ENCODE data around the gene AKR1C1. TPM values are rescaled to one million over a fixed set of nuclear protein-coding genes. Genes with fewer than 3 reads are reported as not detected.

AKR1C1 gene
- total and polyA plus RNA-seq, 2 of the 4 experiments (the other 2 are of a cell fraction), result 5.0 to 5.4 TPM

GRCh38 chr10:4926400-4926799 lies 36.8 kb upstream of the AKR1C1 start:
- H4K20me1 ChIP-seq (ENCODE audit: insufficient read depth, low read length), result no peaks in the 10 kb centered on the region
- H2AK5ac ChIP-seq (ENCODE audit: low read depth, low read length), result no peak overlapping the region
- no peak overlapping the region for H3K56ac ChIP-seq (ENCODE audit: extremely low read depth, insufficient read depth, low read length)
- intact Hi-C loops (cut with micrococcal nuclease), result no loop called here
- DNase-seq (no peak), ATAC-seq (ENCODE audit: low read depth) (no peak)
- ChIA-PET POLR2A (ENCODE audit: unreplicated experiment) (no interaction called here), CTCF (no interaction called here)
- TF ChIP-seq RAD21 (IDR thresholded peaks at IDR 0.05; ENCODE audit: low read length), result no peak
- TF ChIP-seq, protein P1, sequence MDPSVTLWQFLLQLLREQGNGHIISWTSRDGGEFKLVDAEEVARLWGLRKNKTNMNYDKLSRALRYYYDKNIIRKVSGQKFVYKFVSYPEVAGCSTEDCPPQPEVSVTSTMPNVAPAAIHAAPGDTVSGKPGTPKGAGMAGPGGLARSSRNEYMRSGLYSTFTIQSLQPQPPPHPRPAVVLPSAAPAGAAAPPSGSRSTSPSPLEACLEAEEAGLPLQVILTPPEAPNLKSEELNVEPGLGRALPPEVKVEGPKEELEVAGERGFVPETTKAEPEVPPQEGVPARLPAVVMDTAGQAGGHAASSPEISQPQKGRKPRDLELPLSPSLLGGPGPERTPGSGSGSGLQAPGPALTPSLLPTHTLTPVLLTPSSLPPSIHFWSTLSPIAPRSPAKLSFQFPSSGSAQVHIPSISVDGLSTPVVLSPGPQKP (IDR thresholded peaks at IDR 0.05; ENCODE audit: borderline replicate concordance, low read depth, low read length), result no peak
- no peak for TF ChIP-seq FOS (IDR thresholded peaks at IDR 0.05; ENCODE audit: low read depth, low read length)
- no peak for TF ChIP-seq SMC3 (IDR thresholded peaks at IDR 0.05; ENCODE audit: low read depth, low read length)
- no peak for TF ChIP-seq MXI1 (IDR thresholded peaks at IDR 0.05; ENCODE audit: borderline replicate concordance, low read depth, low read length)
- no peak for TF ChIP-seq MAFK (IDR thresholded peaks at IDR 0.05; ENCODE audit: low read depth, low read length)
- no peaks in the 10 kb centered on the region for H3K27me3 ChIP-seq (ENCODE audit: control insufficient read depth, insufficient read depth, low read length)
- H2AFZ ChIP-seq (replicated peaks; ENCODE audit: low read length, poor library complexity), result no peak overlapping the region
- no peak overlapping the region for H3K4me3 ChIP-seq (ENCODE audit: insufficient read depth, low read depth, low read length)
- no peak overlapping the region for H2BK5ac ChIP-seq (ENCODE audit: low read depth, low read length, poor library complexity, severe bottlenecking)
- H3K79me1 ChIP-seq (ENCODE audit: low read depth in 1 of 2, low read length in 2 of 2), result no peaks in the 10 kb centered on the region
- H2BK20ac ChIP-seq (ENCODE audit: low read depth, low read length), result no peak overlapping the region
- H3K23ac ChIP-seq (ENCODE audit: low read depth, low read length), result no peak overlapping the region
- no peaks in the 10 kb centered on the region; the same call in 1 of the 2 replicates for H3K9me3 ChIP-seq (ENCODE audit: control insufficient read depth, insufficient read depth, low read length)
- no peak overlapping the region for H3K18ac ChIP-seq (ENCODE audit: low read depth, low read length)
- H4K91ac ChIP-seq (ENCODE audit: insufficient read depth, low read depth, low read length), result no peak overlapping the region
- H3K9ac ChIP-seq (ENCODE audit: low read depth, low read length), result no peak overlapping the region
- no peak overlapping the region for H4K5ac ChIP-seq (ENCODE audit: low read depth, low read length)
- H3K14ac ChIP-seq (replicated peaks; ENCODE audit: low read depth, low read length), result no peak overlapping the region
- BruUV-seq (replicated peaks), result no TSS peak
- H3K4me1 ChIP-seq (ENCODE audit: control insufficient read depth, insufficient read depth, low read length), result no peaks in the 10 kb centered on the region
- in situ Hi-C loops (cut with MboI; ENCODE audit: low sequenced_read_pairs), result no loop called here
- no peaks in the 10 kb centered on the region for H3K36me3 ChIP-seq (ENCODE audit: control insufficient read depth, insufficient read depth, low read length)
- H2AK9ac ChIP-seq (replicated peaks; ENCODE audit: low read depth, low read length, poor library complexity), result no peak overlapping the region
- no peak overlapping the region for H4K8ac ChIP-seq (ENCODE audit: low read depth in 2 of 2, low read length in 2 of 2)
- H3K4ac ChIP-seq (ENCODE audit: low read depth, low read length), result no peak overlapping the region
- no peak overlapping the region for H3K27ac ChIP-seq (ENCODE audit: insufficient read depth, low read length)
- no peak overlapping the region for H2BK15ac ChIP-seq (ENCODE audit: low read depth, low read length)
- H2BK120ac ChIP-seq (ENCODE audit: low read depth, low read length), result no peak overlapping the region
- H3K9me1 ChIP-seq (ENCODE audit: insufficient read depth, low read length), result no peaks in the 10 kb centered on the region
- dilution Hi-C loops (cut with HindIII; ENCODE audit: low sequenced_read_pairs, unreplicated experiment), result no loop called here
- H3K4me2 ChIP-seq (ENCODE audit: low read depth, low read length), result no peak overlapping the region

Data from IMR-90 (cell line).